GM12874 (cell line): ENCODE results near the gene HMGCLL1.

ENCODE experiments used
- CTCF ChIP-seq: IDR thresholded peaks from 2 replicates; pipeline ENCODE4 v1.5.1; 2011; ENCODE audit warnings: low read depth, mild to moderate bottlenecking, control low read depth, low read length, moderate library complexity; ENCODE audit not compliant: insufficient read depth

The HMGCLL1 gene

DNA sequence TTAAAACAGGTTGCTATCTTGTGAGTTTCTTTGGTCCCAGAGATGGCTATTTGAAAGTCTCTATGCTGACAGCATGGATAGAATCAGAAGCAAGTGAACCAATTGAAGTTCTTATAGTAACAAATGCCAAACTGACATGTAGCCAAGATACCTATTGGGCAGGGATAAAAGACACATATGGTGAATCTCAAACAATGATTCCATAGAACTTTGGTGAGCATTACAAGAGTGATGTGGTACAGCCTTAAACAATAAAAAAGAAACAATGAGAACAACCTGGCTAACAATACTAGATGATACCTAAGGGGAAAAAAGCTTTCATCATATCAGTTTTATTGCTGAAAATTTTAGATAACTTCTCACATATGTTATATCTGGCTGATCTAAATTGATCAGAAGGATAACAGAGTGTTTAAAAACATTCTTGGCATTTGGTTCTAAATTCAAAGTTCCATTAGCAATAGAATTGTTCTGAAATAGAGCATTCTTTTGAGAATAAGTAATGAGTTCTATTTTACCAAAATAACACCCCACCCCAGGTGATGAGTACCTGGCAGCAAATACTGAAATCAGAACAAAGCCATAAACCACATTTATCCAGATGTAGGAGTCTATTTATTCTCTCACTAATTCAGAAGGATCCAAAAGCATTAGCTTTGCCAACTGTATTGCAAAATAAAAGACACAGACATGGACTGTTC, 5.8 kb upstream of the HMGCLL1 start:
- TF ChIP-seq CTCF = no peak

GRCh38 chr6:55576811-55577210, 2.2 kb downstream of the HMGCLL1 start:
- no peak for TF ChIP-seq CTCF

DNA sequence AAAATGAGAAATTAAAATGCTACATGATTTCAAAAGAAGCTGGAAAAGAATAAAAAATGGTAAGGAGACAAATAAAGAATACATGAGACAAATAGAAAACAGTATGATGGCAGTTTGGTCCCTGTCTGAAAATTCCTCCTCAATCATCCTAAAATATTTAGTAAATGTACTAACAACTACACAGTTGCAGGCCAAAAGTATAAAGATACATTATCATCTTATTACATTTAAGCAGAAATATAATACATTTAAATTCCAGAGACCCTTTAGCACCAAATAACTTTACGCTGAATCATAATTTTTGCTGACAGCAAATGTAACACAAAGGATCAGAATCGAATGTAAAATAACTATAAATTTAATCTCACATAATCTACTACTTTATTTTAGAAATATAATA, 4.4 kb downstream of the HMGCLL1 start:
- no peak for TF ChIP-seq CTCF

DNA sequence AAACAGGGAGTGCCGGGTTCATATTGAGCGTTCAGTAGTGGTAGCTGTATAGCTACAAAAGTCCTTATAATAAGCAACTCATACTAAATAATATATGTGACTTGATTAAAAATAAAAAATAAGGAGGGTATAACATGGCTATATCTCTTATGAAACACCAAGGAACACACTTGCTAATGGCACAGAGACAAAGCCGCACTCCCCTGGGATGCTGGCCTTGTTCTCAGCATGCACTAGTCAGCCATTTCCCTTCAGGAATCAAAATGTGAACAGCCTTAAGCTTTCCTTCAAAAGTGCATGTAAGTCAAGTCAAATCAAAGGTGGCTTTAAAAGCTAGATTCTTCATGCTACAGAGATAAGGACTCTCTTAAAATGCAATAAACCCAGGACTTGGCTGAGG, 9.4 kb downstream of the HMGCLL1 start:
- no peak for TF ChIP-seq CTCF

- TF ChIP-seq CTCF = no peak
Observed at GRCh38 chr6:55568808-55569439, 10.1 kb downstream of the HMGCLL1 start.

- no peak for TF ChIP-seq CTCF
Observed at GRCh38 chr6:55567558-55567957, 11.4 kb downstream of the HMGCLL1 start.

- TF ChIP-seq CTCF = no peak
Observed at GRCh38 chr6:55566036-55566710, 12.8 kb downstream of the HMGCLL1 start.
